ENCODE data around the gene L3MBTL3. TPM values are rescaled to one million over a fixed set of nuclear protein-coding genes. Genes with fewer than 3 reads are reported as not detected.
A peak's percentile ranks its signal among the peaks of the same experiment; 100 is the strongest.

L3MBTL3 gene
- total RNA-seq, 1 donor from 2014 or later: 22.2 TPM

GRCh38 chr6:130046671-130047070 is 28.3 kb downstream of the L3MBTL3 start:
- Mint-ChIP-seq H3K4me1 (ENCODE audit: low read depth, unreplicated experiment) (peaks cover 5% of the 10 kb centered on the region), H3K27me3 (ENCODE audit: low read depth, unreplicated experiment) (no peaks in the 10 kb centered on the region), H3K9me3 (ENCODE audit: unreplicated experiment) (no peaks in the 10 kb centered on the region), H3K4me3 (ENCODE audit: unreplicated experiment) (no peak overlapping the region), H3K36me3 (ENCODE audit: low read depth, unreplicated experiment) (peaks cover 6% of the 10 kb centered on the region), H3K27ac (ENCODE audit: unreplicated experiment) (no peak overlapping the region)
- no peak overlapping the region for H3K27ac ChIP-seq (ENCODE audit: low read depth, low read length)
- no peaks in the 10 kb centered on the region for H3K79me2 ChIP-seq (ENCODE audit: insufficient read depth, low read length)
- H2AFZ ChIP-seq (ENCODE audit: low read depth, low read length): no peak overlapping the region
- DNase-seq (ENCODE audit: low read depth) (peak; percentile 41), FAIRE-seq (no peak)
- peak overlapping the region; percentile 13 for H3K4me2 ChIP-seq (ENCODE audit: low read length)
- no peak overlapping the region for H3K9ac ChIP-seq (ENCODE audit: low read length)
- H3K4me3 ChIP-seq (ENCODE audit: insufficient read depth, low read depth, low read length): no peak overlapping the region
- H3K27me3 ChIP-seq (ENCODE audit: insufficient read depth, low read length): no peaks in the 10 kb centered on the region
- peaks cover 14% of the 10 kb centered on the region for H3K36me3 ChIP-seq (ENCODE audit: insufficient read depth, low read length)
- H3K9me3 ChIP-seq (ENCODE audit: insufficient read depth, low read depth, low read length): no peaks in the 10 kb centered on the region
- peaks cover 5% of the 10 kb centered on the region for H3K4me1 ChIP-seq (ENCODE audit: insufficient read depth, low read length)
- TF ChIP-seq CTCF (IDR thresholded peaks at IDR 0.05; ENCODE audit: insufficient read depth, low read depth, low read length) (no peak), EZH2 (IDR thresholded peaks at IDR 0.05; ENCODE audit: insufficient read depth, low read length) (no peak)
- H4K20me1 ChIP-seq (ENCODE audit: insufficient read depth, low read length): peaks cover 6% of the 10 kb centered on the region

- Histone ChIP-seq H3K79me2 (ENCODE audit: insufficient read depth, low read length) (no peaks in the 10 kb centered on the region), H3K4me2 (ENCODE audit: low read length) (peak overlapping the region; percentile 13), H3K9me3 (ENCODE audit: insufficient read depth, low read depth, low read length) (no peaks in the 10 kb centered on the region), H3K27me3 (ENCODE audit: insufficient read depth, low read length) (no peaks in the 10 kb centered on the region), H3K36me3 (ENCODE audit: insufficient read depth, low read length) (peaks cover 14% of the 10 kb centered on the region), H3K4me1 (ENCODE audit: insufficient read depth, low read length) (peaks cover 5% of the 10 kb centered on the region), H3K4me3 (ENCODE audit: insufficient read depth, low read depth, low read length) (no peak overlapping the region), H3K9ac (ENCODE audit: low read length) (no peak overlapping the region), H4K20me1 (ENCODE audit: insufficient read depth, low read length) (peaks cover 6% of the 10 kb centered on the region), H2AFZ (ENCODE audit: low read depth, low read length) (no peak overlapping the region), H3K27ac (ENCODE audit: low read depth, low read length) (no peak overlapping the region)
- no peaks in the 10 kb centered on the region for H3K27me3 Mint-ChIP-seq (ENCODE audit: low read depth, unreplicated experiment)
- H3K4me1 Mint-ChIP-seq (ENCODE audit: low read depth, unreplicated experiment): peaks cover 5% of the 10 kb centered on the region
- H3K36me3 Mint-ChIP-seq (ENCODE audit: low read depth, unreplicated experiment): peaks cover 6% of the 10 kb centered on the region
- DNase-seq (ENCODE audit: low read depth) (no peak), FAIRE-seq (peak; percentile 80)
- no peaks in the 10 kb centered on the region for H3K9me3 Mint-ChIP-seq (ENCODE audit: unreplicated experiment)
- no peak for TF ChIP-seq EZH2 (IDR thresholded peaks at IDR 0.05; ENCODE audit: insufficient read depth, low read length)
- TF ChIP-seq CTCF (IDR thresholded peaks at IDR 0.05; ENCODE audit: insufficient read depth, low read depth, low read length): no peak
- H3K4me3 Mint-ChIP-seq (ENCODE audit: unreplicated experiment): no peak overlapping the region
- no peak overlapping the region for H3K27ac Mint-ChIP-seq (ENCODE audit: unreplicated experiment)
Measured at GRCh38 chr6:130047088-130047995, 29.0 kb downstream of the L3MBTL3 start.

- peaks cover 5% of the 10 kb centered on the region for H3K4me1 ChIP-seq (ENCODE audit: insufficient read depth, low read length)
- no peak overlapping the region for H3K9ac ChIP-seq (ENCODE audit: low read length)
- H3K36me3 ChIP-seq (ENCODE audit: insufficient read depth, low read length): peaks cover 22% of the 10 kb centered on the region
- H3K4me2 ChIP-seq (ENCODE audit: low read length): no peak overlapping the region
- H3K36me3 Mint-ChIP-seq (ENCODE audit: low read depth, unreplicated experiment): peaks cover 25% of the 10 kb centered on the region
- no peaks in the 10 kb centered on the region for H3K9me3 ChIP-seq (ENCODE audit: insufficient read depth, low read depth, low read length)
- H3K4me1 Mint-ChIP-seq (ENCODE audit: low read depth, unreplicated experiment): peaks cover 5% of the 10 kb centered on the region
- FAIRE-seq (no peak), DNase-seq (ENCODE audit: low read depth) (peak; percentile 25)
- no peak overlapping the region for H3K27ac Mint-ChIP-seq (ENCODE audit: unreplicated experiment)
- no peaks in the 10 kb centered on the region for H3K27me3 Mint-ChIP-seq (ENCODE audit: low read depth, unreplicated experiment)
- TF ChIP-seq CTCF (IDR thresholded peaks at IDR 0.05; ENCODE audit: insufficient read depth, low read depth, low read length): no peak
- no peak for TF ChIP-seq EZH2 (IDR thresholded peaks at IDR 0.05; ENCODE audit: insufficient read depth, low read length)
- H3K27me3 ChIP-seq (ENCODE audit: insufficient read depth, low read length): no peaks in the 10 kb centered on the region
- no peaks in the 10 kb centered on the region for H3K9me3 Mint-ChIP-seq (ENCODE audit: unreplicated experiment)
- no peak overlapping the region for H2AFZ ChIP-seq (ENCODE audit: low read depth, low read length)
- peaks cover 6% of the 10 kb centered on the region for H4K20me1 ChIP-seq (ENCODE audit: insufficient read depth, low read length)
- H3K27ac ChIP-seq (ENCODE audit: low read depth, low read length): no peak overlapping the region
- H3K4me3 Mint-ChIP-seq (ENCODE audit: unreplicated experiment): no peak overlapping the region
- H3K79me2 ChIP-seq (ENCODE audit: insufficient read depth, low read length): no peaks in the 10 kb centered on the region
- no peak overlapping the region for H3K4me3 ChIP-seq (ENCODE audit: insufficient read depth, low read depth, low read length)
Measured at GRCh38 chr6:130050230-130050629, 31.8 kb downstream of the L3MBTL3 start.

All from astrocyte (in vitro differentiated cells and primary cell).